Inflammatory macrophage (primary cell): ENCODE results near the gene MYO15B.

ENCODE experiments used
- DNase-seq, 2 donors: peaks; one replicate each; pipeline ENCODE4 v3.0.0-alpha.2; 2020 to 2022

MYO15B gene

GRCh38 chr17:75604034-75604695, 16.6 kb downstream of the MYO15B start:
- DNase-seq, result no peak

- no peak for DNase-seq
Observed at GRCh38 chr17:75605790-75606189, 18.2 kb downstream of the MYO15B start.

- DNase-seq, result no peak
Observed at GRCh38 chr17:75607086-75607485, 19.5 kb downstream of the MYO15B start.

GRCh38 chr17:75610103-75610984, 22.7 kb downstream of the MYO15B start:
- DNase-seq, result no peak

GRCh38 chr17:75611851-75612429, 24.3 kb downstream of the MYO15B start:
- no peak for DNase-seq

GRCh38 chr17:75612906-75613626, 25.5 kb downstream of the MYO15B start:
- DNase-seq, result no peak

- no peak for DNase-seq
Observed at GRCh38 chr17:75614006-75614405, 26.4 kb downstream of the MYO15B start.

GRCh38 chr17:75614556-75615270, 27.1 kb downstream of the MYO15B start:
- no peak for DNase-seq

- no peak for DNase-seq
Observed at GRCh38 chr17:75615301-75615700, 27.7 kb downstream of the MYO15B start.

- no peak for DNase-seq
Observed at GRCh38 chr17:75616521-75617122, 29.0 kb downstream of the MYO15B start.

- no peak for DNase-seq
Observed at GRCh38 chr17:75617218-75617617, 29.6 kb downstream of the MYO15B start.

GRCh38 chr17:75617675-75618074, 30.1 kb downstream of the MYO15B start:
- DNase-seq, result no peak

GRCh38 chr17:75619506-75620431, 32.2 kb downstream of the MYO15B start:
- DNase-seq, result no peak

GRCh38 chr17:75621489-75621888, 33.9 kb downstream of the MYO15B start:
- DNase-seq, result no peak

GRCh38 chr17:75622076-75622475, 34.5 kb downstream of the MYO15B start:
- DNase-seq, result no peak

- no peak for DNase-seq
Observed at GRCh38 chr17:75622771-75623273, 35.2 kb downstream of the MYO15B start.

GRCh38 chr17:75623386-75623785, 35.8 kb downstream of the MYO15B start:
- DNase-seq, result no peak

GRCh38 chr17:75624021-75624420, 36.4 kb downstream of the MYO15B start:
- DNase-seq, result no peak

- no peak for DNase-seq
Observed at GRCh38 chr17:75624714-75625345, 37.2 kb downstream of the MYO15B start.
